Hepatocyte (in vitro differentiated cells): ENCODE measurements around the gene SRBD1. TPM values are rescaled to one million over a fixed set of nuclear protein-coding genes. Genes with fewer than 3 reads are reported as not detected.

Experiments
- DNase-seq: peaks from one replicate; pipeline ENCODE4 v3.0.0-alpha.2; 2016; ENCODE audit warnings: low spot score
- H2AFZ ChIP-seq: fragments of 200-600 bp; sonication (generic); 2 replicates; pipeline ENCODE4 v1.6.0; 2016; ENCODE audit warnings: antibody characterized with exemption, mild to moderate bottlenecking
- H3K27ac ChIP-seq: fragments of 200-600 bp; sonication (generic); 2 replicates; pipeline ENCODE4 v1.5.1; 2016; ENCODE audit warnings: mild to moderate bottlenecking
- H3K27me3 ChIP-seq: fragments of 200-600 bp; sonication (generic); 2 replicates; pipeline ENCODE4 v1.6.1; 2016
- H3K36me3 ChIP-seq: fragments of 200-600 bp; sonication (generic); replicated peaks from 2 replicates; pipeline ENCODE4 v1.5.1; 2016; ENCODE audit warnings: low read depth; ENCODE audit not compliant: insufficient read depth
- H3K4me1 ChIP-seq: fragments of 200-600 bp; sonication (generic); 2 replicates; pipeline ENCODE4 v1.5.1; 2016; ENCODE audit warnings: mild to moderate bottlenecking, moderate library complexity; ENCODE audit not compliant: insufficient read depth
- H3K4me2 ChIP-seq: fragments of 200-600 bp; sonication (generic); 2 replicates; pipeline ENCODE4 v1.6.0; 2016
- H3K4me3 ChIP-seq: fragments of 200-600 bp; sonication (generic); 2 replicates; pipeline ENCODE4 v1.5.1; 2016; ENCODE audit warnings: mild to moderate bottlenecking
- H3K79me2 ChIP-seq: fragments of 200-600 bp; sonication (generic); 2 replicates; pipeline ENCODE4 v1.6.0; 2017; ENCODE audit warnings: mild to moderate bottlenecking
- H3K9me2 ChIP-seq: fragments of 200-600 bp; sonication (generic); replicated peaks from 2 replicates; pipeline ENCODE4 v1.6.0; 2017; ENCODE audit warnings: mild to moderate bottlenecking; ENCODE audit not compliant: insufficient read depth
- H3K9me3 ChIP-seq: fragments of 200-600 bp; sonication (generic); 2 replicates; pipeline ENCODE4 v1.5.1; 2016; ENCODE audit warnings: low read depth, mild to moderate bottlenecking
- H4K20me1 ChIP-seq: fragments of 200-600 bp; sonication (generic); 2 replicates; pipeline ENCODE4 v1.6.0; 2016; ENCODE audit warnings: mild to moderate bottlenecking; ENCODE audit not compliant: insufficient read depth, poor library complexity, severe bottlenecking
- CTCF ChIP-seq: fragments of 200-600 bp; sonication (generic); IDR thresholded peaks from 2 replicates; pipeline ENCODE4 v1.5.1; 2016; ENCODE audit warnings: antibody characterized with exemption, mild to moderate bottlenecking; ENCODE audit not compliant: poor library complexity
- EZH2 ChIP-seq: fragments of 200-600 bp; sonication (generic); IDR thresholded peaks from 2 replicates; pipeline ENCODE4 v1.6.1; 2016; ENCODE audit warnings: antibody characterized with exemption, mild to moderate bottlenecking, borderline replicate concordance
- EZH2phosphoT487 ChIP-seq: fragments of 200-600 bp; sonication (generic); IDR thresholded peaks from one replicate; pipeline ENCODE4 v1.6.1; 2018; ENCODE audit warnings: antibody characterized with exemption, mild to moderate bottlenecking, low read depth, moderate library complexity; ENCODE audit not compliant: unreplicated experiment, severe bottlenecking
- WGBS: methylation state at CpG from one replicate; pipeline ENCODE4 v1.1.6; 2016; ENCODE audit warnings: low lambda C conversion rate; ENCODE audit errors: missing lambda C conversion rate; 5-methylcytosine and 5-hydroxymethylcytosine counted together
- polyA plus RNA-seq: library from polyadenylated mRNA; unstranded; fragments of >200 nt; fragmentation: Nextera tagmentation; extraction: Ambion mirVana; gene quantifications from 2 replicates; pipeline ENCODE4 v1.2.1, GENCODE V29; 2016
- total RNA-seq: library from RNA; depleted of rRNA; stranded (reverse); fragments of >200 nt; gene quantifications from 2 replicates; pipeline ENCODE4 v1.2.3, GENCODE V29; 2014

The SRBD1 gene
- total and polyA plus RNA-seq, 2 experiments from 2014 or later = 6.7 to 16.6 TPM

DNA sequence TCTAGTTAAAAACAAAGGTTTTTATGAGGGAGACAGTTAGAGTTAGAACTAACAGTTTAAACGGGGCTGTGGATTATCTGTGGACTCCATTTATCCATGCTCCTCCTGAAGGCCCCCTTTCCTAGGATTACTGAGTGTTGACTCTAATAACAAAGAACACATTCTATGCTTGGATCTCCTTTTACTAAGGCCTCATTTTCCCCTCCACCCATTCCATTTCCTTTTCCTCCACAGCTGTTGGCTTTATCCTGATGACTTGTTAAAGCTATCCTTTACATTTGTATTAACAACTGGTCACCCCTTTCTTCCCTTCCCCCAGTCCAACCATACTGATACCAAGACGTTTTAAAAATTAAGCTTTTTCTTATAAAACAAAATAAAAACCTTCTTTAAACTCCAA, 220.6 kb downstream of the SRBD1 start:
- no peaks in the 10 kb centered on the region for H3K4me1 ChIP-seq
- no peaks in the 10 kb centered on the region for H3K9me3 ChIP-seq
- no peak overlapping the region for H3K4me2 ChIP-seq
- no peak for DNase-seq
- H3K36me3 ChIP-seq = no peaks in the 10 kb centered on the region
- no peak for TF ChIP-seq CTCF
- TF ChIP-seq EZH2phosphoT487 = no peak
- no peak for TF ChIP-seq EZH2
- H3K27me3 ChIP-seq = no peaks in the 10 kb centered on the region
- H3K79me2 ChIP-seq = no peaks in the 10 kb centered on the region
- H3K27ac ChIP-seq = no peak overlapping the region
- no peaks in the 10 kb centered on the region for H3K9me2 ChIP-seq
- no peak overlapping the region for H2AFZ ChIP-seq
- H4K20me1 ChIP-seq = no peaks in the 10 kb centered on the region
- WGBS = 26% methylated on average over 2 of the region's 2 CpGs
- H3K4me3 ChIP-seq = no peak overlapping the region

- DNase-seq = no peak
- Histone ChIP-seq H3K4me3 (no peak overlapping the region), H4K20me1 (no peaks in the 10 kb centered on the region), H3K9me2 (no peaks in the 10 kb centered on the region), H3K36me3 (no peaks in the 10 kb centered on the region), H3K4me2 (no peak overlapping the region), H3K27me3 (no peaks in the 10 kb centered on the region), H3K9me3 (no peaks in the 10 kb centered on the region), H3K27ac (no peak overlapping the region), H2AFZ (no peak overlapping the region), H3K4me1 (no peaks in the 10 kb centered on the region), H3K79me2 (no peaks in the 10 kb centered on the region)
- WGBS = 95% methylated on average over 4 of the region's 4 CpGs
- no peak for TF ChIP-seq EZH2phosphoT487
- TF ChIP-seq CTCF = no peak
- TF ChIP-seq EZH2 = no peak
These were observed 222.4 kb downstream of the SRBD1 start for GRCh38 chr2:45388541-45389100.

DNA sequence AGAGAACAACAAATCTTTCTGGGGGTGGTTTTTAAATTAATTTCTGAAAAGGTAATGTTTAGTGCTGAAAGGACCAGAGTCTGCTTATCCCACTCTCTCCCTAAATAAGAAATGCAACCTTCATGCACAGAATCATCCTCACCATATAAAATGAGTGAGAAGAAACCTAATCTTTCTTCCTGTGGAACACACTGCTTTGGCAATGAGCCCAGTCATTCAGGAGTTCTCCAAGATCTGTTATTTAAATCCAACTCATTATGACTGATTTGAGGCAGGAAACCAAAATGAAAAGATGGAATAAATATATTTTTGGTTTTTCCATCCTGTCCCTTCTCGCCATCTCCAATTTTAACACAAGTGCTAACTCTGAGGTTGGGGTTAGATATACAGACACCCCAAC, 228.3 kb downstream of the SRBD1 start:
- DNase-seq = no peak
- no peaks in the 10 kb centered on the region for H3K4me1 ChIP-seq
- H3K79me2 ChIP-seq = no peaks in the 10 kb centered on the region
- H3K36me3 ChIP-seq = no peaks in the 10 kb centered on the region
- WGBS = 96% methylated on average over 1 of the region's 1 CpG
- no peak overlapping the region for H3K4me3 ChIP-seq
- no peak overlapping the region for H3K27ac ChIP-seq
- no peaks in the 10 kb centered on the region for H3K27me3 ChIP-seq
- no peak for TF ChIP-seq EZH2
- TF ChIP-seq EZH2phosphoT487 = no peak
- no peak for TF ChIP-seq CTCF
- no peak overlapping the region for H3K4me2 ChIP-seq
- no peak overlapping the region for H2AFZ ChIP-seq
- no peaks in the 10 kb centered on the region for H3K9me3 ChIP-seq
- no peaks in the 10 kb centered on the region for H4K20me1 ChIP-seq
- no peaks in the 10 kb centered on the region for H3K9me2 ChIP-seq
